Measurements from ENCODE around the gene RASGRF2. TPM values are rescaled to one million over a fixed set of nuclear protein-coding genes. Genes with fewer than 3 reads are reported as not detected.

The RASGRF2 gene
- total and polyA plus RNA-seq, 2 of the 13 experiments (the other 11 are each of a cell fraction or from before 2014, with no cell fraction given) = 23.6 to 29.0 TPM

GRCh38 chr5:80957031-80957761 lies 3.0 kb upstream of the RASGRF2 start (continued):
- 0 out of 2 replicates have a peak, but pooled peaks have one; percentile 17 for TF ChIP-seq AHDC1 (CRISPR knock-in tag; IDR thresholded peaks at IDR 0.05; ENCODE audit: borderline replicate concordance)
- peak; percentile 98 for TF ChIP-seq TFAP4 (IDR thresholded peaks at IDR 0.05; ENCODE audit: borderline replicate concordance, low read depth)

GRCh38 chr5:80958616-80959015 lies 1.5 kb upstream of the RASGRF2 start:
- Histone ChIP-seq H3K9me3 (ENCODE audit: low read length) (no peaks in the 10 kb centered on the region), H3K27me3 (ENCODE audit: control insufficient read depth in 1 of 2, insufficient read depth in 2 of 2, low read length in 2 of 2) (peaks cover 0 to 3% of the 10 kb centered on the region in 2 experiments; a peak in 1 of 5 replicates), H3K9ac (ENCODE audit: insufficient read depth, low read depth, low read length) (no peak overlapping the region), H3K79me2 (ENCODE audit: insufficient read depth, low read length) (peaks cover 31% of the 10 kb centered on the region), H3K4me2 (ENCODE audit: low read depth, low read length) (no peak overlapping the region), H3K4me1 (ENCODE audit: insufficient read depth, low read length) (peaks cover 37% of the 10 kb centered on the region), H3K27ac (ENCODE audit: extremely low read length, insufficient read depth, low read length) (no peak overlapping the region), H4K20me1 (ENCODE audit: insufficient read depth, low read length) (no peaks in the 10 kb centered on the region), H3K4me3 (replicated peaks in 1 of 3; ENCODE audit: insufficient read depth in 1 of 3, low read depth in 2 of 3, low read length in 3 of 3) (no peak overlapping the region), H3K36me3 (replicated peaks in 1 of 2; ENCODE audit: control insufficient read depth in 1 of 2, insufficient read depth in 2 of 2, low read length in 2 of 2) (no peaks in the 10 kb centered on the region), H2AFZ (ENCODE audit: low read length) (no peak overlapping the region)
- in situ Hi-C loops (cut with HindIII; ENCODE audit: extremely low pct_ligation_motif_present, low pct_unique_long_range_greater_than_20kb) (no loop called here), intact Hi-C loops (cut with micrococcal nuclease; ENCODE audit: unreplicated experiment) (no loop called here)
- TF ChIP-seq ZNF484 (CRISPR knock-in tag; IDR thresholded peaks at IDR 0.05; ENCODE audit: borderline replicate concordance, low read depth) = no peak
- no peak for TF ChIP-seq KDM4B (CRISPR knock-in tag; IDR thresholded peaks at IDR 0.05)
- no peak for TF ChIP-seq ZNF20 (CRISPR knock-in tag; IDR thresholded peaks at IDR 0.05)
- no peak for TF ChIP-seq KIAA2018 (CRISPR knock-in tag; IDR thresholded peaks at IDR 0.05; ENCODE audit: borderline replicate concordance)
- ATAC-seq (no peak), DNase-seq (ENCODE audit: low spot score) (no peak), FAIRE-seq (no peak)
- CTCF ChIA-PET (ENCODE audit: low intra/inter-chr PET ratio, low total read pairs) = no interaction called here
- 95% methylated on average over 4 of the region's 4 CpGs for WGBS (ENCODE audit: low lambda C conversion rate)
- POLR2A ChIA-PET = no interaction called here
- BruUV-seq (replicated peaks) = no TSS peak

Data from HepG2 (cell line).